Measurements from ENCODE around the gene SMYD2.

Gene SMYD2

DNA sequence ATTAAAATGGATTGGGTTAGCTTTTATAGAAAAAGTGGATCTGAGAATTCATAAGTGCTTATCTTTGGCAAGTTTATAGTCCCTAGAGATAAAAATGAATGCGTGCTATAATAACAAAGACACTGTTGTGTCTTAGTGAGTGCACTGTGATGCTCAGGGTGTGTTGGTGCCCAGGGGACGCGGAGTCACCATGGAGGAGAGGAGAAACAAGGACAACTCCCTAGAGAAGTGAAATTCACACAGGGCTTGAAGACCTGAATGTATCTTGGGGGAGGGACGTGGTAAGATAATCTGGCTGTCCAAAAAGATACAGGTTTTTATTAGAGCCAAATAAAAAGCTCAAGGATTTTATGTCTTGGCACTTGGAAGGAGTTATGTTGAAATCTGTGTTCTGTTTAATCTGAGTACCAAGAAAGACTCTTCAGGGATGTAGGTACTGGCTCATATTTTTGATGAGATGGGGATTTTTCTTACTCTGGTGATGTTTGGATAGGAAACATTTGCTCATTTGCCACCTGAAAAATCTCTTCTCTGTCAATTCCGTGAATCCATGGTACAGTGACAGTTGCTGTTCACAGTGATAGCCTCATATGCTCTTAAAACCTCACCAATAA lies 9.6 kb downstream of the SMYD2 start:
- H3K23ac ChIP-seq (ENCODE audit: low read depth, low read length, poor library complexity): no peak overlapping the region
- H3K4ac ChIP-seq (ENCODE audit: low read length): no peak overlapping the region
- H2BK15ac ChIP-seq (ENCODE audit: low read length): no peak overlapping the region
- no peak overlapping the region for H3K14ac ChIP-seq (ENCODE audit: low read length)
- H3K79me1 ChIP-seq (ENCODE audit: low read depth, low read length): no peaks in the 10 kb centered on the region
- H3K27ac ChIP-seq (replicated peaks; ENCODE audit: low read length): no peak overlapping the region
- no peaks in the 10 kb centered on the region for H3K9me3 ChIP-seq (replicated peaks in 1 of 2; ENCODE audit: control insufficient read depth in 2 of 2, insufficient read depth in 1 of 2, low read depth in 1 of 2, low read length in 2 of 2)
- no peak overlapping the region for H3K4me3 ChIP-seq (ENCODE audit: low read length in 2 of 2)
- no peak overlapping the region for H2AFZ ChIP-seq (ENCODE audit: low read length)
- WGBS, 2 donors (ENCODE audit: extremely low coverage in 2 of 2, insufficient read length in 2 of 2, insufficient replicate concordance in 1 of 2): no CpG with 5 or more reads among the region's 5 CpGs
- no peaks in the 10 kb centered on the region for H3K27me3 ChIP-seq (ENCODE audit: control insufficient read depth in 3 of 3, insufficient read depth in 3 of 3, low read depth in 1 of 3, low read length in 3 of 3)
- H3K18ac ChIP-seq (ENCODE audit: low read length): no peak overlapping the region
- no peak overlapping the region for H2BK120ac ChIP-seq (ENCODE audit: low read depth, low read length)
- H3K4me2 ChIP-seq (ENCODE audit: insufficient read depth, low read length, poor library complexity, severe bottlenecking): no peak overlapping the region
- no peak overlapping the region for H4K91ac ChIP-seq (ENCODE audit: low read depth, low read length, poor library complexity)
- no peak overlapping the region for H2BK5ac ChIP-seq (ENCODE audit: low read length)
- peaks cover 10 to 25% of the 10 kb centered on the region in 2 donors for H3K4me1 ChIP-seq (ENCODE audit: control insufficient read depth in 2 of 2, insufficient read depth in 1 of 2, low read depth in 1 of 2, low read length in 2 of 2)
- no peaks in the 10 kb centered on the region for H3K36me3 ChIP-seq (replicated peaks in 1 of 2; ENCODE audit: control insufficient read depth in 2 of 2, insufficient read depth in 2 of 2, low read length in 2 of 2)
- DNase-seq (ENCODE audit: low spot score): no peak
- no peak overlapping the region for H4K8ac ChIP-seq (ENCODE audit: low read depth, low read length)
- H3K9ac ChIP-seq (ENCODE audit: low read depth, low read length, poor library complexity): no peak overlapping the region
- H2AK5ac ChIP-seq (ENCODE audit: low read depth, low read length): no peak overlapping the region
- H2BK12ac ChIP-seq (ENCODE audit: low read length): no peak overlapping the region

DNA sequence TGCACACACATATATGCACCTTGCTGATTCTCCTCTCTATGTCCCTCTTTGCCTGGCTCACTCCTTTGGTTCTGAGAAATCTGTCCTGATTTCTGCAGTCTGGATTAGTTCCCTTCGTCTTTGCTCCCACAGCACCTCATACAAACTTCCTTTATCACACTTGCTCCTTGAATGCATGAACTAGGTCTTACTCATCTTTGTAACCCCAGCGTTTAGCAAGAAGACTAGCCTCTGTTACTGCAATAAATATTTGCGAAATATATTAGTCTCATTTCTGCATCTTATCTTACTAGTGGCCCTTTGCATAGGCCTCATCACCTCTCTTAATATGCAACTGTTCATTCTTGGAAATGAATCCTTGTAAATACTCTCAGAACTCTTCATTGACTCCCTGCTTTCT lies 11.4 kb downstream of the SMYD2 start:
- H2BK5ac ChIP-seq (ENCODE audit: low read length): no peak overlapping the region
- H2AFZ ChIP-seq (ENCODE audit: low read length): no peak overlapping the region
- H3K23ac ChIP-seq (ENCODE audit: low read depth, low read length, poor library complexity): no peak overlapping the region
- H3K27me3 ChIP-seq (ENCODE audit: control insufficient read depth in 3 of 3, insufficient read depth in 3 of 3, low read depth in 1 of 3, low read length in 3 of 3): no peaks in the 10 kb centered on the region
- H3K9me3 ChIP-seq (replicated peaks in 1 of 2; ENCODE audit: control insufficient read depth in 2 of 2, insufficient read depth in 1 of 2, low read depth in 1 of 2, low read length in 2 of 2): no peaks in the 10 kb centered on the region
- no peak overlapping the region for H2BK120ac ChIP-seq (ENCODE audit: low read depth, low read length)
- H3K14ac ChIP-seq (ENCODE audit: low read length): no peak overlapping the region
- no peak overlapping the region for H2BK15ac ChIP-seq (ENCODE audit: low read length)
- H3K9ac ChIP-seq (ENCODE audit: low read depth, low read length, poor library complexity): no peak overlapping the region
- H3K4me1 ChIP-seq (ENCODE audit: control insufficient read depth in 2 of 2, insufficient read depth in 1 of 2, low read depth in 1 of 2, low read length in 2 of 2): peaks cover 14 to 38% of the 10 kb centered on the region in 2 donors
- no peak overlapping the region for H3K4me2 ChIP-seq (ENCODE audit: insufficient read depth, low read length, poor library complexity, severe bottlenecking)
- H4K8ac ChIP-seq (ENCODE audit: low read depth, low read length): no peak overlapping the region
- no peak overlapping the region for H3K4me3 ChIP-seq (ENCODE audit: low read length in 2 of 2)
- no peak overlapping the region for H3K18ac ChIP-seq (ENCODE audit: low read length)
- H3K36me3 ChIP-seq (replicated peaks in 1 of 2; ENCODE audit: control insufficient read depth in 2 of 2, insufficient read depth in 2 of 2, low read length in 2 of 2): no peaks in the 10 kb centered on the region
- no peak overlapping the region for H4K91ac ChIP-seq (ENCODE audit: low read depth, low read length, poor library complexity)
- H2AK5ac ChIP-seq (ENCODE audit: low read depth, low read length): no peak overlapping the region
- DNase-seq (ENCODE audit: low spot score): no peak
- no peak overlapping the region for H3K4ac ChIP-seq (ENCODE audit: low read length)
- no peak overlapping the region for H2BK12ac ChIP-seq (ENCODE audit: low read length)
- no peak overlapping the region for H3K27ac ChIP-seq (replicated peaks; ENCODE audit: low read length)
- H3K79me1 ChIP-seq (ENCODE audit: low read depth, low read length): no peaks in the 10 kb centered on the region
- WGBS, 2 donors (ENCODE audit: extremely low coverage in 2 of 2, insufficient read length in 2 of 2, insufficient replicate concordance in 1 of 2): no CpG with 5 or more reads among the region's 3 CpGs

DNA sequence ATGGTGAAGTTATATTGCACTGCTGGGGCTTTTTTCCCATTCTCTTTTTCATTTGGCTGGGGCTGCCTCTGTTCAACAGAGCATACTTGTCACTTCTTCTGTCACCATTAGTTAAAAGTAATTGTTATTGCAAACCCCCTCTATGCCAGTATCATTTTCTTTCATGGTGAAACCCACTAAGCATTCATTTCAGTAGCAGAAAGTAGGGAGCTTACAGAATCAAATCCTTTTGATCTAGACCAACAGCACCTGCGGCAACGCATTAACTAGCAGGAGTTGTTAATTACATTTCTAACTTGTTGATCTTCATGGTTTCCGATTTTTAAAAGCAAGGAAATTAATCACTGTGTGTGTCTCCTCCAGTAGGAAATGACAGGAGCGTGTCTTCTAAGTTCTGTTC lies 15.0 kb downstream of the SMYD2 start:
- Histone ChIP-seq H3K4me1 (ENCODE audit: control insufficient read depth in 2 of 2, insufficient read depth in 1 of 2, low read depth in 1 of 2, low read length in 2 of 2) (peaks cover 7 to 20% of the 10 kb centered on the region in 2 donors), H2BK12ac (ENCODE audit: low read length) (no peak overlapping the region), H3K4me3 (ENCODE audit: low read length in 2 of 2) (no peak overlapping the region), H3K79me1 (ENCODE audit: low read depth, low read length) (no peaks in the 10 kb centered on the region), H2BK15ac (ENCODE audit: low read length) (no peak overlapping the region), H2AK5ac (ENCODE audit: low read depth, low read length) (no peak overlapping the region), H2BK5ac (ENCODE audit: low read length) (no peak overlapping the region), H3K9me3 (replicated peaks in 1 of 2; ENCODE audit: control insufficient read depth in 2 of 2, insufficient read depth in 1 of 2, low read depth in 1 of 2, low read length in 2 of 2) (no peaks in the 10 kb centered on the region), H3K14ac (ENCODE audit: low read length) (no peak overlapping the region), H3K27me3 (ENCODE audit: control insufficient read depth in 3 of 3, insufficient read depth in 3 of 3, low read depth in 1 of 3, low read length in 3 of 3) (no peaks in the 10 kb centered on the region), H4K8ac (ENCODE audit: low read depth, low read length) (no peak overlapping the region), H3K36me3 (replicated peaks in 1 of 2; ENCODE audit: control insufficient read depth in 2 of 2, insufficient read depth in 2 of 2, low read length in 2 of 2) (no peaks in the 10 kb centered on the region), H3K9ac (ENCODE audit: low read depth, low read length, poor library complexity) (no peak overlapping the region), H3K4ac (ENCODE audit: low read length) (no peak overlapping the region), H3K18ac (ENCODE audit: low read length) (no peak overlapping the region), H2AFZ (ENCODE audit: low read length) (no peak overlapping the region), H3K23ac (ENCODE audit: low read depth, low read length, poor library complexity) (no peak overlapping the region), H2BK120ac (ENCODE audit: low read depth, low read length) (no peak overlapping the region), H4K91ac (ENCODE audit: low read depth, low read length, poor library complexity) (no peak overlapping the region), H3K27ac (replicated peaks; ENCODE audit: low read length) (no peak overlapping the region), H3K4me2 (ENCODE audit: insufficient read depth, low read length, poor library complexity, severe bottlenecking) (no peak overlapping the region)
- no CpG with 5 or more reads among the region's 4 CpGs for WGBS, 2 donors (ENCODE audit: extremely low coverage in 2 of 2, insufficient read length in 2 of 2, insufficient replicate concordance in 1 of 2)
- DNase-seq (ENCODE audit: low spot score): no peak

DNA sequence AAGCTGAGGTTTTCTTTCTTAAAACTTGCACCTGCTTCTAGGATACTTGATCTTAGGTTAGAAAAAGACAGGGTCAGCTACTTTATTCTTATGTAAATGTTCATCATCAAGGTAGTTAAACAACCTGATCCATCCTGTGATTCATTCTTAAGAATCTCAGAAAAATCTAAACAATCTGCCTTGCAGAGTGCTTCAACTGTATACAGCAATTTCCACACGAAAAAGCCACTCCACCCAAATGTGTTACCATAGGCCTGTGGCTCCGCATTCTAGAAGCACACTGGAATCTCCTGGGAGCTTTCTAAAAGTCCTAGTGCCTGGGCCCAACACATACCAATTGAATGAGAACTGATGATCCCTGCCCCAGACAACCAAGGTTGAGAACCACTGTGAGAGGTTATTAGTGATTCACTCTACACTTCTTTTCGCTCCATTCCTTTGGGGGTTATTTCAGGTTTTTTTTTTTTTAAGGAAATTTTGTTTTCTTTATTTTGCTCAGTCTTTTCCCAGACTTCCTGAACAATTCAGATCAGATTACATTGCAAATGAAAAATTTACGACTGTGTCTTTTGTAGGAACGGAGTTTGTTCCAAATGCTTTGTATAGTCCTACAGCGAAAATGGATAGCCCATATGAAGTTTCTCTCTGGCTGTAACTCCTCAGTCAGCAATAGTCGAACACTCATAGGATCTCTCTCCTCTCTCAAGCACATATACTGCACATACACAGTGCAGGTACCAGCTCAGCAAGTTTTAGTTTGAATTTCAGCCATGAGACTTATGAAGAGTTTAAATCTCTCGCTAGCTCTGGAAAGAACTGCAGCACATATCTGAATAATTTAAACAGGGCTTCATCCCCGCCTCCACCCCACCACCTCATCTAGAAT lies 16.1 kb downstream of the SMYD2 start:
- H3K36me3 ChIP-seq (replicated peaks in 1 of 2; ENCODE audit: control insufficient read depth in 2 of 2, insufficient read depth in 2 of 2, low read length in 2 of 2): no peaks in the 10 kb centered on the region
- no peak overlapping the region for H3K27ac ChIP-seq (replicated peaks; ENCODE audit: low read length)
- DNase-seq (ENCODE audit: low spot score): no peak

More for the DNA sequence above, 16.1 kb downstream of the SMYD2 start:
- no CpG with 5 or more reads among the region's 9 CpGs for WGBS, 2 donors (ENCODE audit: extremely low coverage in 2 of 2, insufficient read length in 2 of 2, insufficient replicate concordance in 1 of 2)
- H2BK5ac ChIP-seq (ENCODE audit: low read length): no peak overlapping the region
- H3K9me3 ChIP-seq (replicated peaks in 1 of 2; ENCODE audit: control insufficient read depth in 2 of 2, insufficient read depth in 1 of 2, low read depth in 1 of 2, low read length in 2 of 2): no peaks in the 10 kb centered on the region
- no peaks in the 10 kb centered on the region for H3K79me1 ChIP-seq (ENCODE audit: low read depth, low read length)
- no peak overlapping the region for H3K23ac ChIP-seq (ENCODE audit: low read depth, low read length, poor library complexity)
- H2BK120ac ChIP-seq (ENCODE audit: low read depth, low read length): no peak overlapping the region
- no peak overlapping the region for H4K8ac ChIP-seq (ENCODE audit: low read depth, low read length)
- H2AFZ ChIP-seq (ENCODE audit: low read length): no peak overlapping the region
- H3K4ac ChIP-seq (ENCODE audit: low read length): no peak overlapping the region
- H4K91ac ChIP-seq (ENCODE audit: low read depth, low read length, poor library complexity): no peak overlapping the region
- no peak overlapping the region for H3K14ac ChIP-seq (ENCODE audit: low read length)
- no peak overlapping the region for H3K4me3 ChIP-seq (ENCODE audit: low read length in 2 of 2)
- H3K4me1 ChIP-seq (ENCODE audit: control insufficient read depth in 2 of 2, insufficient read depth in 1 of 2, low read depth in 1 of 2, low read length in 2 of 2): peaks cover 7 to 20% of the 10 kb centered on the region in 2 donors
- H2BK12ac ChIP-seq (ENCODE audit: low read length): no peak overlapping the region
- no peak overlapping the region for H2BK15ac ChIP-seq (ENCODE audit: low read length)
- H3K18ac ChIP-seq (ENCODE audit: low read length): no peak overlapping the region
- no peak overlapping the region for H2AK5ac ChIP-seq (ENCODE audit: low read depth, low read length)
- no peak overlapping the region for H3K4me2 ChIP-seq (ENCODE audit: insufficient read depth, low read length, poor library complexity, severe bottlenecking)
- no peak overlapping the region for H3K9ac ChIP-seq (ENCODE audit: low read depth, low read length, poor library complexity)
- H3K27me3 ChIP-seq (ENCODE audit: control insufficient read depth in 3 of 3, insufficient read depth in 3 of 3, low read depth in 1 of 3, low read length in 3 of 3): no peaks in the 10 kb centered on the region
